ENCODE data around the gene POR.

DNA sequence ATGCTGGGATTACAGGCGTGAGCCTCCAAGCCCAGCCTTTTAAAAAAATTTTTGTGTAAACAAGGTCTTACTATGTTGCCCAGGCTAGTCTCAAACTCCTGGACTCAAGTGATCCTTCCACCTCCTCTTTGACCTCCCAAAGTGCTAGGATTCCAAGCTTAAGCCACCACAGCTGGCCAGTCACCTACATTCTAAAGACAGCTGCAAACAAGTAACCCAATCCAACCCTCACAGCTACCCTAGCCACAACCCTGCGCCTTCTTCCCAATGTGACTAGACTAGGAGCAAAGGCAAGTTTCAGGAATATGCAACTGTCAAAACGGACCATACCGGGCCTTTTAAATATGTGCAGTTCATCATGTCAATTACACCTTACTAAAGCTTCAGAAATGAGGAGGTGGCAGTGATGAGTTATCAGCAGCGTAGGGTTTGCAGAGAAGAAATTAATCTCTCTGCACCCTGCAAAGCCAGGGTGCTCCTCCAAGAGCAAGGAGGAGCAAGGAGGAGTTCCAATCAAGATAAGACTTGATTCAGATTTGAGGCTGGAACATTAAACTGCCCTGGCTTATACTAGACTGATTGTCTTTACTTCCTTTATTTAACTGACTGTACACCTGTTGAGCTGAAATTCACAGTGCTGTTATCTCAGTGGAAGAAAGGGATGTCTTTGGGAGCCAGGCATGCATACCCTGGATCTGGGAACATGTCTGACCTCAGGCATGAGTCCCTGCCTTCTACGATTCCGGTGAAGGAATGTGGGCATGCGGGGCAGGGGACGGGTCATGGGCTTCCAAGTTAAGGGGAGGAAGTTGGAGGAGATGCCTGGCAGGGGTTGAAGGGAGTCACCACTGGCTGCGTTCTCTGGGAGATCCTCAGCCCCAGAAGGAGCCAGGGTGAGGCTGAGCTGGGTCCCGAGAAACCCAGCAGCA is 95.0 kb downstream of the POR start:
- TF ChIP-seq, protein P1, sequence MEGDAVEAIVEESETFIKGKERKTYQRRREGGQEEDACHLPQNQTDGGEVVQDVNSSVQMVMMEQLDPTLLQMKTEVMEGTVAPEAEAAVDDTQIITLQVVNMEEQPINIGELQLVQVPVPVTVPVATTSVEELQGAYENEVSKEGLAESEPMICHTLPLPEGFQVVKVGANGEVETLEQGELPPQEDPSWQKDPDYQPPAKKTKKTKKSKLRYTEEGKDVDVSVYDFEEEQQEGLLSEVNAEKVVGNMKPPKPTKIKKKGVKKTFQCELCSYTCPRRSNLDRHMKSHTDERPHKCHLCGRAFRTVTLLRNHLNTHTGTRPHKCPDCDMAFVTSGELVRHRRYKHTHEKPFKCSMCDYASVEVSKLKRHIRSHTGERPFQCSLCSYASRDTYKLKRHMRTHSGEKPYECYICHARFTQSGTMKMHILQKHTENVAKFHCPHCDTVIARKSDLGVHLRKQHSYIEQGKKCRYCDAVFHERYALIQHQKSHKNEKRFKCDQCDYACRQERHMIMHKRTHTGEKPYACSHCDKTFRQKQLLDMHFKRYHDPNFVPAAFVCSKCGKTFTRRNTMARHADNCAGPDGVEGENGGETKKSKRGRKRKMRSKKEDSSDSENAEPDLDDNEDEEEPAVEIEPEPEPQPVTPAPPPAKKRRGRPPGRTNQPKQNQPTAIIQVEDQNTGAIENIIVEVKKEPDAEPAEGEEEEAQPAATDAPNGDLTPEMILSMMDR (IDR thresholded peaks at IDR 0.05) = no peak
- TF ChIP-seq POLR2AphosphoS5 (IDR thresholded peaks at IDR 0.05) = no peak
